ENCODE results near the gene SMARCD3.

DNA sequence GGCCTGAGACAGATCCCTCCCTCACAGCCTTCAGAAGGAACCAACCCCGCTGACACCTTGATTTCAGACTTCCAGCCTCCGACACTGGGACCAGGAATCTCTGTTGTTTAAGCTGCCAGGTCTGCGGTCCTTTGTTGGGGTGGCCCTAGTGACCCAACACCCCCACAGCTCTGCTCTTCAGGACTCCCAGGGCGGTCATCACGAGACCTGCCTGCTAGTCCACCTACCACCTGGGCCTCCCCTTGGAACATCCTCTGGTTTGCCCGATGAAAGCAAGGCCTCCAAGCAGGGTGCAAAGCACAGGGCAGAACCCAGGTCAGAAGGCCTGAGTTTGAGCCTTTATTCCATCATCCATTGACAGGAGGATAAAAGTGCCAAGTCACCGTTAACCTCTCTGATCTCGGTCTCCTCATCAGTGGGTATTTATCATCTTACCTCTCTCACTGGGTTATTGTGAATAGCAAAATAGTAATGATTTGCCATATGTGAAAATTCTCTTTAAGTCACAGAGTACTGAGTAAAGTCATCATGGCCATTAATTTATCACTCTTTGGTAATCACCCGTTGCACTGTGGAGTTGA, 16.9 kb upstream of the SMARCD3 start:
- TF ChIP-seq COPS2 (conservative IDR thresholded peaks at IDR 0.05) (no peak), ZZZ3 (IDR thresholded peaks at IDR 0.05) (no peak), RBBP5 (IDR thresholded peaks at IDR 0.05; ENCODE audit: borderline replicate concordance, insufficient read depth, low read length, poor library complexity, severe bottlenecking) (no peak), ZNF347 (CRISPR knock-in tag; IDR thresholded peaks at IDR 0.05; ENCODE audit: low read depth) (no peak), PTRF (tag; IDR thresholded peaks at IDR 0.05) (no peak), TBP (optimal IDR thresholded peaks at IDR 0.05; ENCODE audit: low read depth, low read length) (no peak), ZBED1 (IDR thresholded peaks at IDR 0.05) (no peak), POLR2B (IDR thresholded peaks at IDR 0.05; ENCODE audit: low read depth, partially characterized antibody) (no peak), TEAD4 (IDR thresholded peaks at IDR 0.05; ENCODE audit: low read length) (no peak), TEAD4 (CRISPR knock-in tag; IDR thresholded peaks at IDR 0.05; ENCODE audit: borderline replicate concordance) (no peak), GATA2 (CRISPR knock-in tag; IDR thresholded peaks at IDR 0.05) (no peak), FOXJ3 (CRISPR knock-in tag; IDR thresholded peaks at IDR 0.05) (no peak)
- TF ChIP-seq, protein P1, sequence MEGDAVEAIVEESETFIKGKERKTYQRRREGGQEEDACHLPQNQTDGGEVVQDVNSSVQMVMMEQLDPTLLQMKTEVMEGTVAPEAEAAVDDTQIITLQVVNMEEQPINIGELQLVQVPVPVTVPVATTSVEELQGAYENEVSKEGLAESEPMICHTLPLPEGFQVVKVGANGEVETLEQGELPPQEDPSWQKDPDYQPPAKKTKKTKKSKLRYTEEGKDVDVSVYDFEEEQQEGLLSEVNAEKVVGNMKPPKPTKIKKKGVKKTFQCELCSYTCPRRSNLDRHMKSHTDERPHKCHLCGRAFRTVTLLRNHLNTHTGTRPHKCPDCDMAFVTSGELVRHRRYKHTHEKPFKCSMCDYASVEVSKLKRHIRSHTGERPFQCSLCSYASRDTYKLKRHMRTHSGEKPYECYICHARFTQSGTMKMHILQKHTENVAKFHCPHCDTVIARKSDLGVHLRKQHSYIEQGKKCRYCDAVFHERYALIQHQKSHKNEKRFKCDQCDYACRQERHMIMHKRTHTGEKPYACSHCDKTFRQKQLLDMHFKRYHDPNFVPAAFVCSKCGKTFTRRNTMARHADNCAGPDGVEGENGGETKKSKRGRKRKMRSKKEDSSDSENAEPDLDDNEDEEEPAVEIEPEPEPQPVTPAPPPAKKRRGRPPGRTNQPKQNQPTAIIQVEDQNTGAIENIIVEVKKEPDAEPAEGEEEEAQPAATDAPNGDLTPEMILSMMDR (IDR thresholded peaks at IDR 0.05 in 2 of 3, conservative IDR thresholded peaks at IDR 0.05 in 1 of 3; ENCODE audit: insufficient read depth in 2 of 3, low read depth in 1 of 3, low read length in 3 of 3): no peak

Measured in K562 (cell line).